HG02678 (cell line): ENCODE measurements around the gene SLC2A9.

ENCODE experiments used
- ATAC-seq: cut with Tn5 transposase; IDR thresholded peaks from one replicate; pipeline ENCODE4 v1.9.1; 2021; ENCODE audit warnings: mild to moderate bottlenecking, moderate library complexity; ENCODE audit not compliant: unreplicated experiment

Gene SLC2A9

GRCh38 chr4:9898596-9899305 lies 122.5 kb downstream of the SLC2A9 start:
- ATAC-seq = no peak

- no peak for ATAC-seq
These were observed 126.0 kb downstream of the SLC2A9 start for GRCh38 chr4:9895333-9895705.

- ATAC-seq = no peak
These were observed 126.5 kb downstream of the SLC2A9 start for GRCh38 chr4:9894644-9895332.

DNA sequence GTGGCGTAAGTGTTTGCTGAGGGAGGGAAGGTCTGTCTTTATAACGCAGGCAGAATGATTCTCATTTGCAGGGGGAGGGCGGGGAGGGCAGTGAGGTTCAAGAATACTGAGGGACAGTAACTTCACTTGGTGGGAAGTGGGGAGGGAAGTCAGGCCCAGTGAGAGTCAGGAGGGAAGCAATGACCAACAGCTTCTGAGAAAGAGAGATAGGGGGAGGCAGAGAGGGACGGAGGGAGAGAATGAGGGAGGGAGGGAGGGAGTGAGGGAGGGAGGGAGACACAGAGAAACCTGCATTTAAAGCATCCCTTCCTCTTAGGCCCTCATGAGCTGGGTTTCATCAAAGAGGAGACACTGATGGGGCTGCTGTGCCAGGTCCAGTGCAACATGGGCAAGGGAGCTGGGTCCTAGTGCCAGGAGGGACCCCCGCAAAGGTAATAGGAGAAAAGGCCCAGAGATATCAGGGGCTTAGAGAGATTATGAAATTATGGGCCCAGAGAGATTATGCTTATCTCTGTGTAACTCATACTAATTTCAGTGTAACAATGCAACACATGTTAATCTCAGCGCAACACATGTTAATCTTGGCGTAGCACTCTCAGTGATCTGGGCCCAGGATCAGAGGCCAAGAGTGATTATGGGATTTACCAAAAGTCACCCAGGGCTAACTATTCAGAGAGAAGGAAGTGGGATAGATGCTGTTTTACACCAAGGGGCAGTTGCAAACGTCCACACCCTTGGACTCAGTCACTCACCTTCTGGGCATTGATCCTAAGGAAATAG lies 127.8 kb downstream of the SLC2A9 start:
- no peak for ATAC-seq

DNA sequence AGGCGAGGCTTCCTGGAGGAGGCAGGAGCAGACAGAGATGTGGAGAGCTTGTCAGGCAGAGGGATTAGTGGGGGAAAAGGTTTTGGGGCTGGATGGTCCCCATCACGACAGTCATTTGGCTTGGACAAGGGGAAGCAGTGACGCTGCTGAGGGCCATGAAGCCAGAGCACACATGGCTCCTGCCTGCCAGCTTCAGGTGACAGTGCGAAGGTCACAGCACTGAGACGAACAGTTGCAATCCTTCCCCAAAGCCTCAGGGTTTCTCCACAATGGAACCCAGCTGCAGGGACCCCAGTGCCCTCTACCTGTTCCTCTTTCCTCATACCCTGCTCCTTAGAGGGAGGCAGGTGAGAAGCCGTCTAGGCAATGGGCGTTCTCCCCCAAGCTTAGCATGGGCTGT lies 129.6 kb downstream of the SLC2A9 start:
- ATAC-seq = no peak

DNA sequence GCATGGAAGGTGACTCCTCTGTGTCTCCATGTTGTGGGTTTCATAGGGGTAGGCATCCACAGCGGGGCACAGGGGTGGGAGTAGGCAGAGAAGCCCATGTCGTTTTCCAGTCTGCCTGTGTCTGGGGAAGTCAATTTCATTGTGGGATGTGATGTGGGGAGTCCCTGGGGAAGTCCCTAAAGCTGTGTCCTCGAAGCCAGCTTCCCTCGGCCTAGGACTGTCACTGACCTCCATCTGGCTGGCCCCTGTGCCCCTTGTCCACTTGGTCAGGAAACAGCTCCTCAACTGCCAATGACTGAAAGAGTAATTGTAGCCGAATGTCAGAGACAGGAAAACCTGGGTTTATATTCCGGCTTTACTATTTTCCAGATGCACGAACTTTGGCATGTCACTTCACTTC lies 130.2 kb downstream of the SLC2A9 start:
- no peak for ATAC-seq

DNA sequence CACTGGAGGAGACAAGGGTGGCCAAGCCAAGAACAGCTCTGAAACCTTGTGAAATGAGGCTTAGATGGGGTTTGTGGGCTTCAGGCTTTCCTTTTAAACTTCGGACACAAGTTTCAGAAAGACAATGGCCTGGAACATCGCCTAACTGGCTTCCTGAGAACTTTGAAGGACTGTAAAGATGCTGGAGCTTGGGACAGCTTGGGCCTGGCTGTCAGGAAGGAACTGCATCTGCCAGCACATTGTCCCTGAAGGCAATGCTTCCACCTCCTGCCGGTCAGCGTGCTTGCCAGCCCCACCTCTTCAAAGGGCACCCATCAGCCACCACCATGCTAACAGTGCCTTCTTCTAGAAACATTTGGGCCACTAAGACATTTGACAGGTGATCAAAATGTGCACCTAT lies 132.0 kb downstream of the SLC2A9 start:
- ATAC-seq = no peak

DNA sequence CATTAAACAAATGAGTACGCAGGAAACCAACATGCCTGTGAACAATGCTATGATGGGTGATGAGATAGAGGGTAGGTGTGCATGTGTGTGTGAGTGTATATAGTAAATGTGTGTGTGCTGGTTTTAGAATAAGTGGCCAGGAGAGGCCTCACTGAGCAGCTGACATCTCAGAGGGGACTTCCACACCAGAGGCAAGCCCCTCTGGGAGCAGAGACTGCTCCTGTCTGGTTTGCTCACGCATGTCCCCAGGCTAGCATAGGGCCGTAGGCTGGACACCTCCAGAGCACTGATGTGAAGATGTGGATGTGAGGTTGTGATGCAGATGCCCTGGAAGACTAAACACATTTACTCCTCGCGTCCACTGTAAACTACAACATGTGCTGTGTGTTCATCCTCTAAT lies 135.3 kb downstream of the SLC2A9 start:
- no peak for ATAC-seq

DNA sequence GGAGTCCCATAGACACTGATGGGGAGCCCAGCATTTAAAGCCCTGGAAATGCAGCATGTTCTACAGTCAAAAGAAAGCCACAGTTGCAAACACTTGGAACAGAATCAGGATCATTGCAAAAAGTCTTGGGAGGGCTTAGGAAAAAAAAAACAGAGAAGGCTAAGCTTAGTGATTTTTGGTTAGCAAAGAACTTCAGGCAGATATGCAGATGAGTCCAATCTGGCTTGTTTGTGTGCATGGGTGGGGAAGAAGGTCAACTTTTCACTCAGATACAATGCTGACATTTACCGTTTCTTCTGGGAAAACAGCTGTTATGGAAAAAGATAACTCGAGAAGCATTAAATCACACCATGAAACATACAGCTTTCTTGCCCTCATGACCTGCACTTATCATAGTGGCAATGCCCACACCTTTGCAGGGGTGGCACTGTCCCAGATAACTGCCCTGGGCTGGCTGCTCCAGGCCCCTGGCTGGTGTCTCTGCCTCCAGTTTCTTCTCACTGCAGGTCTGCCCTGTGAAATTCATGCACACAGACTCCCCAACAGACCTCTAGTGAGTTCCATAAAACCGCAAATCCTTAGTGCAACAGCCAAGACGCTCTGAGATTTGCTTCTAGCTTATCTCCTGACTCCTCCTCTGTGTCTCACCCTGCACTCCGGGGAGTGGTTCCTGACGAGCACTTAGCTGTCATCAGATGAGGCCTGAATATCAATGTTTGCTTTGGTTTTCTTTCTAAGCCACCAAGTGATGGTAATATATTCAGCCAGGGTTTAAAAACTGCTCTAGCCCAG lies 140.7 kb downstream of the SLC2A9 start:
- no peak for ATAC-seq

GRCh38 chr4:9877123-9877522 lies 144.2 kb downstream of the SLC2A9 start:
- no peak for ATAC-seq

DNA sequence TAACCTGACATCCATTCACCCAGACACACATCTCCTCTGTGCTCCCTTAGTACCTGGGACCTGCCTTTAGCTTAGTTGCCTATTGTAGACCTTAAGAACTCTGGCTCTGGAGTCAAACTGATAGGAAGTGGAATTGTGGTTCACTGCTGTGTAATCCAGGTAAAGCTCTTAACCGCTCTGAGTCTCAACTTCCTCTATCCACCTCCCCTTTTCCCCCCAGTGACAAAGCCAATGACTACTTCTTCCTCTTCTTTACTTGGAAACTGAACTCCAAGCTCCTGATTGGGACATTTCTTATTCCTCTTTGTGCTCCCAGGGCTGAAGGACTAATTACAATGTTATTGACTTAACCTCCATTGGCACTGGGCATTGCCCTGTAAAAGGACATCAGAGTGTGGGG lies 145.8 kb downstream of the SLC2A9 start:
- no peak for ATAC-seq

DNA sequence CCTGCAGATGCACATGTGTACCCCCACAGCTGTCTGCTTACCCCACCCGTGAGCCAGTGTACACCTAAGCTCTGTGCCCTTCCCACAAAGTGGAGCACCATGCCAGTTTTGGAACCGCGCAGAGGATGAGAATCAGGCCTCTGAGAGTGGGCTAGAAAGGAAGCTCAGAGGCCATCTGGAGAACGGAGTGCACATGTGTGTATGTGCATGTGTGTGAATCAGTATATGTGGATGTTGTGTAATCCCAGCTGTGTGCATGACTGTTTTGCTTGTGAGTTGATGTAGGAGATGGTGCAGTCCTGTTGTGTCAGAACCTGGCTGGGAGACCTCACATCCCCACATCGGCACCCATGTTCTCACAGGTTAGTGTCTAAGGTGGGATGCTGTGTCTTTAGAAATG lies 146.9 kb downstream of the SLC2A9 start:
- ATAC-seq = no peak

DNA sequence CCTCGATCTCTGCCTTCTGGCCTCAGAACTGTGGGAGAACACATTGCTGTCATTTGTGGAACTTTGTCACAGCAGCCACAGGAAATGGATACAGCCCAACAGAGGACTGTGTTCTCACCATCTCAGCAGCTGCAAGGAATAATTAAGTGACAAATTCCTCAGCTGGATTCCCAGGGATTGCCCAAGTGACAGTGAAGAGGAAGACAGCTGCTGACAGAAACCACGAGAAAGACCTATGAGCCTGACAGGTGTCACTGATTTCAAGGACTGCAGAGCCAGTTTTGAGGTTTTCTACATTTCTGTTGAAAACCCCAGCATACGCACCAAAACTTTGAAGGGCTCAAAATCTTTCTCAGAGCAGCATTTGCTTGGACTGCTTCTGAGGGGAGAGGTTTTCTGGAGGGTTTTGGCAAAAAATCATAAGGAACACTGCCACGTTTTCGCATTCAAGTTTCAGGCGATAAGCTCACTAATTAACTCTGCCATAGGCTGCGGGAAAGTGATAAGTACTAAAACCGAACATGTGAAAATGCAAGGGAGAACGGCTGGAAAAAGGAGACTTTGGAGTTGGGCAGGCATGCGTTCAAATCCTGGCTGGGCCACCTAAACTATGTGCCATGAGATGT lies 151.0 kb downstream of the SLC2A9 start:
- ATAC-seq = no peak

DNA sequence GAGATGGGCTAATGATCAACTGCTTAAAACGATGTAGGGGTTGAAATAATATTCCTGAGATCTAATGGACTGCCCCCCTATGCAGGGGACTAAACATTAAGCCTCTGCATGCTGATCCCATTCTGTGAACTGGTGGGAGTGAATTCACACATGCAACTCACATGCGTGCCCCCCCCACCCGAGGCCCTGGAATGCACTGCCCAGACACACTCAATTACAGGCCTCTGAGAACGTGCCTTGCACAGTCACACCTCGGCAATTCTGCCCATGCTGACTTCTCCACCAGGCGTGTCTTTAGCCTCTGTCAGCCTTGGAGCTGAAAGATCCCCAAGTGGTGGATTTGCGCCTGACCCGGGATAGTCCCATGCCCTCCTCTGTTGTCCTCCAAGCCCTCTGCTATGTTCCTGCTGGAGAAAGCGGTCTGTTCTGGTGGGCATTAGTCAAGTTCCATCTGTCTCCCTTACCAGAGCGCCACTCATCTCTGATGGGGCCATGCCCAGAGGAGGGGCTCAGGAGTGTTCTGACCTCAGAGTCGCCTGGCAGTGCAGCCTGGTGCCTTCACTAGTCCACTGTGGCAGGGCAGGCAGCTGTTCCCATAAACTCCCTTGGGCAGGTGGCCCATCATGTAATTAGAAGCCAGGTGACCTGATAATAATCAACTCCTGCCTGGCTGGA lies 153.4 kb downstream of the SLC2A9 start:
- ATAC-seq = no peak

GRCh38 chr4:9866931-9867330 lies 154.4 kb downstream of the SLC2A9 start:
- no peak for ATAC-seq

DNA sequence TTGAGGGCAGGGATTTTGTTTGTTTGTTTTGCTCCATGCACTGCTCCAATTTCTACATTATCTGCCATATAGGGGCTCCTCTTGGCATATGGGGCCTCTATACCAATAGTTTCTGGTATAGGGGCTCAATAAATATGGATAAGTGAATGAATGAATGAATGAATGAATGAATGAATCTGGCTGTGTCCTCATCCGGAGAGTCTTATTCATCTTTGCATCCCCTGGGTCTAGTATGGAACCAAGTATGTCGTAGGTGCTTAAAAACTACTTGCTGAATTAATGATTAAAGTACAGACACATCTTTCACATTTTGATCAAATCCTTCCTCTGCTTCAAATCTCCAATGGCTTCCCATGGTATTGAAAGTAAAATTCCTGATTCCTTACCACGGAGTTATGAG lies 159.7 kb downstream of the SLC2A9 start:
- ATAC-seq = no peak

DNA sequence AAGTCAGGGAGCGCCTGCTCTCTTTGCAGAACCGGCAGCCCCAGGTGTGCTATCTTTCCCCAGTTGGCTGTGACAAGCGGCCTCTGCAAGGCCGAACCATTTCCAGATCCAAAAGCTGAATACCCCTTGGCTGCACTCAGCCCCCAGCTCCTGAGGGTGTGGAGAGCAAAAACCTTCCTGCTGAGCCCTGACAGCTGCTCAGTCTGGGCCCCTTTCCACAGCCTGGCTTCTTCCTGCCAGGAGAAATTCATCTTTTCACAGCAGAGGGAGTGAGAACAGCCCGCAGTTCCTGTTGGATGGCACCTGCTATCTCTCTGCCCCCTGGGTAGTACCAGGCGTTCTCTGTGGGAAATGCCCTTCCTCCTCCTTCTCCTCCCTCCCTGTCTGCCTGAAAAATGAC lies 161.5 kb downstream of the SLC2A9 start:
- ATAC-seq = no peak

- ATAC-seq = no peak
These were observed 171.8 kb downstream of the SLC2A9 start for GRCh38 chr4:9849538-9849920.

GRCh38 chr4:9847968-9848748 lies 173.1 kb downstream of the SLC2A9 start:
- ATAC-seq = no peak
